Activated B cell treated with CpG ODN at 0.5 μM for 24 hours (primary cell): ENCODE results near the gene GINS2. TPM values are rescaled to one million over a fixed set of nuclear protein-coding genes. Genes with fewer than 3 reads are reported as not detected.

Experiments used
- ATAC-seq: fragments of 200-7000 bp; cut with Tn5 transposase; one replicate; pipeline ENCODE4 v1.10.0; 2021; ENCODE audit warnings: low read depth, mild to moderate bottlenecking, moderate library complexity
- CTCF ChIA-PET: fragments of 350-600 bp; sonication (Branson Sonifier 250); formaldehyde crosslinking; loops from one replicate; lab custom pipeline; 2021; ENCODE audit warnings: antibody characterized with exemption; lab: Charles Lee
- POLR2A ChIA-PET: fragments of 350-600 bp; sonication (Branson Sonifier 250); formaldehyde crosslinking; loops from one replicate; lab custom pipeline; 2021; ENCODE audit warnings: antibody characterized with exemption; lab: Charles Lee
- DNase-seq: peaks from one replicate; pipeline ENCODE4 v3.0.0; 2022
- H3K27ac Mint-ChIP-seq: one replicate; pipeline ENCODE4 v1.8.0; 2020; ENCODE audit warnings: mixed read lengths
- H3K27me3 Mint-ChIP-seq: one replicate; pipeline ENCODE4 v1.8.0; 2021; ENCODE audit warnings: mixed read lengths
- H3K36me3 Mint-ChIP-seq: one replicate; pipeline ENCODE4 v1.8.0; 2021; ENCODE audit warnings: low read depth, mixed read lengths
- H3K4me1 Mint-ChIP-seq: one replicate; pipeline ENCODE4 v1.8.0; 2021; ENCODE audit warnings: mixed read lengths
- H3K4me3 Mint-ChIP-seq: one replicate; pipeline ENCODE4 v1.8.0; 2020; ENCODE audit warnings: mild to moderate bottlenecking, mixed read lengths
- H3K9me3 Mint-ChIP-seq: one replicate; pipeline ENCODE4 v1.8.0; 2020; ENCODE audit warnings: mixed read lengths
- intact Hi-C: fragments of 100-400 bp; cut with micrococcal nuclease; formaldehyde crosslinking; loops from one replicate; pipeline ENCODE4 v1.15.1; 2024
- total RNA-seq: library from RNA; stranded (reverse); gene quantifications from 2 replicates; pipeline ENCODE4 v1.2.3, GENCODE V29; 2022
- TF ChIP-seq, protein P1 (sequence below): fragments of 200-600 bp; IDR thresholded peaks from one replicate; pipeline ENCODE4 v1.8.0; 2022; ENCODE audit warnings: antibody characterized with exemption, mild to moderate bottlenecking

GINS2 gene
- total RNA-seq, 1 donor from 2014 or later, result 6.0 TPM

DNA sequence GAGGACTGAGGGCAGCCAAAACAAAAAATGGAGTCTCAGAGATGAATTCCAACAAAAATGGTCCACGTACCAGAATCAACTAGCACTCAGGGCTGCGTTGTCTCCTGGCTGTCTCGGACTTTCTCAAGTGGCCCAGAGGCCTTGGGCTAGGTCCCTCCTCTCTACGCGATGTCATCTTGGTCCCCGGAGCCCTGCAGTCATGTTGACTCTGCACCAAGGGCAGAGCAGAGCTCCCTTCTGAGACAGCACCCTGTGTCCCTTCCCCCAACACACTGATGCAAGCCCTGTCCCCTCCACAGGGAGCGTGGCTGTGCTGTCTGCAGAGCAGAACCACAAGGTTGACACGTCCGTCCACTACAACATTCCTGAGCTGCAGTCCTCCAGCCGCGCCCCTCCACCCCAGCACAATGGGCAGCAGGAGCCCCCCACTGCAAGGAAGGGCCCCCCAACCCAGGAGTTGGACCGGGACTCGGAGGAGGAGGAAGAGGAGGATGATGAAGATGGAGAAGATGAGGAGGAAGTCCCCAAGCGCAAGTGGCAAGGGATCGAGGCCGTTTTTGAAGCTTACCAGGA is 20.8 kb downstream of the GINS2 start:
- Mint-ChIP-seq H3K4me1 (no peaks in the 10 kb centered on the region), H3K27me3 (no peaks in the 10 kb centered on the region), H3K4me3 (no peak overlapping the region), H3K27ac (no peak overlapping the region), H3K9me3 (no peaks in the 10 kb centered on the region), H3K36me3 (peaks cover 95% of the 10 kb centered on the region)
- TF ChIP-seq, protein P1, sequence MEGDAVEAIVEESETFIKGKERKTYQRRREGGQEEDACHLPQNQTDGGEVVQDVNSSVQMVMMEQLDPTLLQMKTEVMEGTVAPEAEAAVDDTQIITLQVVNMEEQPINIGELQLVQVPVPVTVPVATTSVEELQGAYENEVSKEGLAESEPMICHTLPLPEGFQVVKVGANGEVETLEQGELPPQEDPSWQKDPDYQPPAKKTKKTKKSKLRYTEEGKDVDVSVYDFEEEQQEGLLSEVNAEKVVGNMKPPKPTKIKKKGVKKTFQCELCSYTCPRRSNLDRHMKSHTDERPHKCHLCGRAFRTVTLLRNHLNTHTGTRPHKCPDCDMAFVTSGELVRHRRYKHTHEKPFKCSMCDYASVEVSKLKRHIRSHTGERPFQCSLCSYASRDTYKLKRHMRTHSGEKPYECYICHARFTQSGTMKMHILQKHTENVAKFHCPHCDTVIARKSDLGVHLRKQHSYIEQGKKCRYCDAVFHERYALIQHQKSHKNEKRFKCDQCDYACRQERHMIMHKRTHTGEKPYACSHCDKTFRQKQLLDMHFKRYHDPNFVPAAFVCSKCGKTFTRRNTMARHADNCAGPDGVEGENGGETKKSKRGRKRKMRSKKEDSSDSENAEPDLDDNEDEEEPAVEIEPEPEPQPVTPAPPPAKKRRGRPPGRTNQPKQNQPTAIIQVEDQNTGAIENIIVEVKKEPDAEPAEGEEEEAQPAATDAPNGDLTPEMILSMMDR, result no peak
- ChIA-PET CTCF (no interaction called here), POLR2A (no interaction called here)
- no peak for DNase-seq
- intact Hi-C loops, result no loop called here
- ATAC-seq, result no peak

DNA sequence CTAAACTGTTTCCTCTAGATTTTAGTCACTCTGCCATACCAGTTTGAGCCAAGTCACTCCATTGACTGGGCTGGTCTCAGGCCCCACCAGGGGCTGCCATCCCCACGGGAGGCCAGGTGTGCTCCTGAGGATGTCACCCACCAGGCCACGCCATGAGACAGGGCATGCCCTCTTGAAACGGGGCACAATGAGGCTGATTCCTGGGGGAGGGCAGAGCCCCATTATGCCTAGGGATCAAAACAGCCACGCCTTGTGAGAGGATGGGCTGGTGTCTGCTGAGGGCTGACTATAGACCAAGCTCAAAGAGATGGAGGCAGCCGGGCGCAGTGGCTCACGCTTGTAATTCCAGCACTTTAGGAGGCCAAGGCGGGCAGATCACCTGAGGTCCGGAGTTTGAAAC is 21.5 kb downstream of the GINS2 start:
- TF ChIP-seq, protein P1, result no peak
- ATAC-seq (no peak), DNase-seq (no peak)
- H3K36me3 Mint-ChIP-seq, result peaks cover 95% of the 10 kb centered on the region
- H3K27ac Mint-ChIP-seq, result no peak overlapping the region
- POLR2A ChIA-PET, result no interaction called here
- H3K9me3 Mint-ChIP-seq, result no peaks in the 10 kb centered on the region
- no peaks in the 10 kb centered on the region for H3K4me1 Mint-ChIP-seq
- intact Hi-C loops, result no loop called here
- CTCF ChIA-PET, result no interaction called here
- no peak overlapping the region for H3K4me3 Mint-ChIP-seq
- no peaks in the 10 kb centered on the region for H3K27me3 Mint-ChIP-seq

DNA sequence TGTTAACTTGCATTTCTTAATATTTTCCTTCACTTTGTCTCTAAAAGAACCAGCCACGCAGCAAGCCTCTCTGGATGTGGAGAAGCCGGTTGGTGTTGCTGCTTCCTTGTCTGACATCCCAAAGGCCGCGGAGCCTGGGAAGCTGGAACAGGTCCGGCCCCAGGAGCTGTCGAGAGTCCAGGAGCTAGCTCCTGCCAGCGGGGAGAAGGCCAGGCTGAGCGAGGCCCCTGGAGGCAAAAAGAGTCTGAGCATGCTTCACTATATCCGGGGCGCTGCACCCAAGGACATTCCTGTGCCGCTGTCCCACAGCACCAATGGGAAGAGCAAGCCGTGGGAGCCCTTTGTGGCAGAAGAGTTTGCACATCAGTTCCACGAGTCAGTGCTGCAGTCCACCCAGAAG is 22.8 kb downstream of the GINS2 start:
- ChIA-PET POLR2A (no interaction called here), CTCF (no interaction called here)
- H3K27ac Mint-ChIP-seq, result no peak overlapping the region
- no peaks in the 10 kb centered on the region for H3K9me3 Mint-ChIP-seq
- intact Hi-C loops, result no loop called here
- H3K27me3 Mint-ChIP-seq, result no peaks in the 10 kb centered on the region
- DNase-seq (no peak), ATAC-seq (no peak)
- no peaks in the 10 kb centered on the region for H3K4me1 Mint-ChIP-seq
- TF ChIP-seq, protein P1, result no peak
- peaks cover 91% of the 10 kb centered on the region for H3K36me3 Mint-ChIP-seq
- no peak overlapping the region for H3K4me3 Mint-ChIP-seq

DNA sequence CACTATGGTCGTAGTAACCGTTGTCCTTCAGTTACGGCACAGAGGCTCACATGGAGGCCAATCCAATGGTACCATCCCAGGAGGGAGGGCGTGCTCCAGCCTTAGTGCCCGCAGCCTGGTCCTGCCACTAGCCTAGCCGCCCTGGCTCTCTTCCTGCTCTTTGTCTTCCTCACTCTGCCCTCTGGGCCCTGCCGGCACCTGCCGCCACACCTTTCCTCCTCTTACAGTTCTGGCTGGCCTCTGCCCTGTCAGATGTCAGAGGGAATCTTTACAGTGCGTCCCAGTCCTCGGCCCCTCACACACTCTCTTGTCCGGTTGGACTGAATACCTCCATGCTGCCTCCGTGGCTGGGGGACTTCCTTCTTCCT is 23.4 kb downstream of the GINS2 start:
- DNase-seq (no peak), ATAC-seq (no peak)
- ChIA-PET CTCF (no interaction called here), POLR2A (no interaction called here)
- intact Hi-C loops, result no loop called here
- Mint-ChIP-seq H3K27ac (no peak overlapping the region), H3K4me3 (no peak overlapping the region), H3K27me3 (no peaks in the 10 kb centered on the region), H3K4me1 (no peaks in the 10 kb centered on the region), H3K36me3 (peaks cover 89% of the 10 kb centered on the region), H3K9me3 (no peaks in the 10 kb centered on the region)
- TF ChIP-seq, protein P1, result no peak

DNA sequence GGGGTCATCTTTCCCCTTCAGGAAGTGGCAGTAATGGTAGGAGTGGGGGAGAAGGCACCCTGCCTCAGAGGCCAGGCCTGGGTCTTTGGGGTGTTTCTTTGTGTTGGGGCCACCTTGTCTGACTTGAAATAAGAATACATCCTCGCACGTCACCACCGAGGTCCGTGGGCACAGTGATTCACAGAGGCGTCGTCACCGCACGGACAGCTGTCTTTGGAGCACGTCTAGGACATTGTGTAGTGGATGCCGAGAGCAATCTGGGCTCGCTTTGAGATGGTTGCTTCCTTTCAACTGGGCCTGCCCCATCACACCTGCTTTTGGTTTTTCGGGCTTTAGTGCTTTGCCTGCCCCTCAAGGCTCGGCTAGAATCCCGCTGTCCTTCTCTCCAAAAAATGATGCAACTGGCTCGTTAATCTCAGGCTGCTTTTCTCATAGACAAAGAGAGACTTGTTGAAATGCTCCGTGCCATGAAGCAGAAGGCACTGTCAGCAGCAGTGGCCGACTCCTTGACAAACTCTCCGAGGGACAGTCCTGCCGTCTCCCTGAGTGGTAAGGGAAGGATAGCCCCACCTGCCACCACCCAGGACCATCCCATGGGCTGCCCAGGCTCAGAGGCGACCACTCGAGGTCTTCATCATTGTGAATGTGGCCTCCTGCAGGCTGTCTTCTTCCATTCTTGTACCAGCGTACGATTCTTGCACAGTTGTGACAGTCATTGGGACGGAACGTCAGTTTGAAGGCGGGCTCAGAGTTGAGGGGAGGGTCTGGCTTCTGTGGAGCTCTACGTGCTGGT is 24.0 kb downstream of the GINS2 start:
- intact Hi-C loops, result no loop called here
- POLR2A ChIA-PET, result no interaction called here
- TF ChIP-seq, protein P1, result no peak
- ATAC-seq (no peak), DNase-seq (no peak)
- no peaks in the 10 kb centered on the region for H3K4me1 Mint-ChIP-seq
- H3K4me3 Mint-ChIP-seq, result no peak overlapping the region
- CTCF ChIA-PET, result no interaction called here
- no peaks in the 10 kb centered on the region for H3K9me3 Mint-ChIP-seq
- H3K27me3 Mint-ChIP-seq, result no peaks in the 10 kb centered on the region
- H3K36me3 Mint-ChIP-seq, result peaks cover 85% of the 10 kb centered on the region
- no peak overlapping the region for H3K27ac Mint-ChIP-seq
